HCT116 (cell line): ENCODE results near the gene MSMO1. TPM values are rescaled to one million over a fixed set of nuclear protein-coding genes. Genes with fewer than 3 reads are reported as not detected.

Experiments
- ATAC-seq: fragments of 200-7000 bp; cut with Tn5 transposase; 2 replicates; pipeline ENCODE4 v1.9.1; 2020; ENCODE audit warnings: mild to moderate bottlenecking, moderate library complexity
- BruUV-seq: library from RNA; stranded (reverse); fragments of 400-500 nt; replicated peaks from 2 replicates; lab custom pipeline; 2021; lab: Mats Ljungman, UMichigan
- CTCF ChIA-PET: fragments of 300-600 bp; sonication (Branson Sonifier 250); formaldehyde crosslinking; loops from one replicate; lab custom pipeline; 2021; ENCODE audit warnings: antibody characterized with exemption; lab: Charles Lee
- POLR2A ChIA-PET: fragments of 300-600, 350-600 bp; sonication (Branson Sonifier 250); formaldehyde crosslinking; loops from one replicate; lab custom pipeline; 2021; ENCODE audit warnings: antibody characterized with exemption; lab: Charles Lee
- RAD21 ChIA-PET, 2 experiments: fragments of 300-600 bp; sonication (Branson Sonifier 250); formaldehyde crosslinking; loops; one replicate each; lab custom pipeline; 2023; ENCODE audit warnings: low total read pairs in 2 of 2; ENCODE audit not compliant: uncharacterized antibody in 2 of 2, unreplicated experiment in 2 of 2, low non-redundant PET in 1 of 2; lab: Charles Lee
- DNase-seq: peaks from one replicate; pipeline ENCODE4 v3.0.0-alpha.2; 2010; ENCODE audit warnings: low read depth, low spot score
- H2AFZ ChIP-seq: fragments of 200-600 bp; shearing (Covaris generic), sonication (generic); 2 replicates; pipeline ENCODE4 v1.6.1; 2017; ENCODE audit warnings: low read depth, mixed run types, mixed read lengths, antibody characterized with exemption, low read length; ENCODE audit not compliant: poor library complexity, severe bottlenecking
- H3K27ac ChIP-seq: 2 replicates; pipeline ENCODE4 v1.5.1; 2012; ENCODE audit warnings: low read depth, low read length
- H3K27me3 ChIP-seq: fragments of 200-600 bp; sonication (generic); 2 replicates; pipeline ENCODE4 v1.6.1; 2016; ENCODE audit warnings: mixed run types, low read length, mixed read lengths; ENCODE audit not compliant: insufficient read depth
- H3K36me3 ChIP-seq, 2 experiments: fragments of 200-500 bp in 1 of 2; fragments of 200-600 bp in 1 of 2; sonication (Bioruptor generic) in 1 of 2; sonication (generic) in 1 of 2; 2 replicates each; pipeline versions ENCODE4 v1.5.1 to v1.6.1; 2014 to 2016; ENCODE audit warnings: low read length in 2 of 2, inconsistent platforms in 1 of 2, mixed read lengths in 1 of 2, mixed run types in 1 of 2; ENCODE audit not compliant: insufficient read depth in 2 of 2, control insufficient read depth in 1 of 2
- H3K4me1 ChIP-seq, 2 experiments: fragments of 200-600 bp in 1 of 2; sonication (generic) in 1 of 2; 2 replicates each; pipeline versions ENCODE4 v1.5.1 to v1.6.1; 2012 to 2017; ENCODE audit warnings: low read length in 2 of 2, inconsistent platforms in 1 of 2, mild to moderate bottlenecking in 1 of 2, mixed read lengths in 1 of 2, mixed run types in 1 of 2, moderate library complexity in 1 of 2; ENCODE audit not compliant: insufficient read depth in 2 of 2, control insufficient read depth in 1 of 2
- H3K4me2 ChIP-seq: fragments of 200-600 bp; sonication (generic); 2 replicates; pipeline ENCODE4 v1.6.1; 2017; ENCODE audit warnings: mixed run types, low read length, mixed read lengths
- H3K4me3 ChIP-seq, 2 experiments: fragments of 200-600 bp in 1 of 2; sonication (generic) in 1 of 2; replicated peaks in 1 of 2; 2 replicates each; pipeline ENCODE4 v1.5.1; 2011 to 2016; ENCODE audit warnings: low read length in 2 of 2, control low read depth in 1 of 2, low read depth in 1 of 2, mild to moderate bottlenecking in 1 of 2, mixed read lengths in 1 of 2, mixed run types in 1 of 2
- H3K79me2 ChIP-seq: fragments of 200-600 bp; sonication (generic); 2 replicates; pipeline ENCODE4 v1.6.1; 2017; ENCODE audit warnings: mild to moderate bottlenecking, mixed run types, low read length, moderate library complexity, mixed read lengths; ENCODE audit not compliant: insufficient read depth
- H3K9ac ChIP-seq: fragments of 200-600 bp; sonication (generic); 2 replicates; pipeline ENCODE4 v1.6.1; 2016; ENCODE audit warnings: low read length, mixed read lengths
- H3K9me2 ChIP-seq: fragments of 200-600 bp; sonication (generic), shearing (Covaris generic); 2 replicates; pipeline ENCODE4 v1.6.1; 2017; ENCODE audit warnings: mixed run types, mild to moderate bottlenecking, moderate library complexity; ENCODE audit not compliant: insufficient read depth
- H3K9me3 ChIP-seq, 2 experiments: fragments of 200-500 bp in 1 of 2; fragments of 200-600 bp in 1 of 2; sonication (Bioruptor generic) in 1 of 2; sonication (generic) in 1 of 2; 2 replicates each; pipeline ENCODE4 v1.6.1; 2014 to 2017; ENCODE audit warnings: low read length in 2 of 2, mixed read lengths in 2 of 2, inconsistent platforms in 1 of 2, low read depth in 1 of 2, mild to moderate bottlenecking in 1 of 2, mixed run types in 1 of 2, moderate library complexity in 1 of 2; ENCODE audit not compliant: control insufficient read depth in 1 of 2, insufficient read depth in 1 of 2
- H4K20me1 ChIP-seq: fragments of 200-600 bp; sonication (generic), shearing (Covaris generic); 2 replicates; pipeline ENCODE4 v1.6.1; 2017; ENCODE audit warnings: mixed run types, mild to moderate bottlenecking, moderate library complexity; ENCODE audit not compliant: insufficient read depth
- CBX3 ChIP-seq: IDR thresholded peaks from 2 replicates; pipeline ENCODE4 v1.6.1; 2012; ENCODE audit warnings: low read depth
- CEBPB ChIP-seq: IDR thresholded peaks from 2 replicates; pipeline ENCODE4 v1.6.1; 2012; ENCODE audit warnings: low read depth
- EGR1 ChIP-seq: IDR thresholded peaks from 2 replicates; pipeline ENCODE4 v1.6.1; 2012; ENCODE audit warnings: low read depth
- ELF1 ChIP-seq: IDR thresholded peaks from 2 replicates; pipeline ENCODE4 v1.6.1; 2012; ENCODE audit warnings: low read depth, borderline replicate concordance
- EZH2 ChIP-seq: fragments of 200-600 bp; sonication (generic); IDR thresholded peaks from 2 replicates; pipeline ENCODE4 v1.6.1; 2017; ENCODE audit warnings: antibody characterized with exemption, mixed run types
- EZH2phosphoT487 ChIP-seq: fragments of 200-600 bp; IDR thresholded peaks from 2 replicates; pipeline ENCODE4 v1.6.1; 2018; ENCODE audit warnings: antibody characterized with exemption, borderline replicate concordance
- POLR2A ChIP-seq: IDR thresholded peaks from 2 replicates; pipeline ENCODE4 v1.7.0; 2011; ENCODE audit warnings: borderline replicate concordance; ENCODE audit not compliant: insufficient read depth, insufficient read length; ENCODE audit errors: extremely low read depth
- RAD21 ChIP-seq: IDR thresholded peaks from 2 replicates; pipeline ENCODE4 v1.6.1; 2012; ENCODE audit warnings: low read depth, mild to moderate bottlenecking
- SIN3A ChIP-seq: IDR thresholded peaks from 2 replicates; pipeline ENCODE4 v1.6.1; 2012; ENCODE audit warnings: low read depth
- SRF ChIP-seq: IDR thresholded peaks from 2 replicates; pipeline ENCODE4 v1.6.1; 2012; ENCODE audit warnings: low read depth
- TCF7L2 ChIP-seq: IDR thresholded peaks from 2 replicates; pipeline ENCODE4 v1.7.0; 2011; ENCODE audit warnings: borderline replicate concordance, inconsistent platforms; ENCODE audit not compliant: insufficient read depth, insufficient read length; ENCODE audit errors: extremely low read depth
- YY1 ChIP-seq: IDR thresholded peaks from 2 replicates; pipeline ENCODE4 v1.6.1; 2011; ENCODE audit warnings: low read length, low read depth, moderate library complexity, mild to moderate bottlenecking; ENCODE audit not compliant: insufficient replicate concordance; ENCODE audit errors: extremely low read depth
- ZFX ChIP-seq: fragments of 450-650 bp; IDR thresholded peaks from 2 replicates; pipeline ENCODE4 v1.6.1; 2017
- intact Hi-C: fragments of 100-400 bp; cut with micrococcal nuclease; formaldehyde crosslinking; loops from 2 replicates; pipeline ENCODE4 v1.10.0; 2022
- total RNA-seq: library from RNA; stranded (reverse); gene quantifications from one replicate; pipeline ENCODE4 v1.2.1, GENCODE V29; 2021; ENCODE audit not compliant: unreplicated experiment
- TF ChIP-seq, protein P1 (sequence below): IDR thresholded peaks from 2 replicates; pipeline ENCODE4 v1.6.1; 2012
- TF ChIP-seq, protein P2 (sequence below): IDR thresholded peaks from 2 replicates; pipeline ENCODE4 v1.6.1; 2011; ENCODE audit warnings: mild to moderate bottlenecking, low read length, moderate library complexity; ENCODE audit not compliant: insufficient replicate concordance; ENCODE audit errors: extremely low read depth

MSMO1 gene
- total RNA-seq, 1 experiment from 2014 or later, result 54.5 TPM

DNA sequence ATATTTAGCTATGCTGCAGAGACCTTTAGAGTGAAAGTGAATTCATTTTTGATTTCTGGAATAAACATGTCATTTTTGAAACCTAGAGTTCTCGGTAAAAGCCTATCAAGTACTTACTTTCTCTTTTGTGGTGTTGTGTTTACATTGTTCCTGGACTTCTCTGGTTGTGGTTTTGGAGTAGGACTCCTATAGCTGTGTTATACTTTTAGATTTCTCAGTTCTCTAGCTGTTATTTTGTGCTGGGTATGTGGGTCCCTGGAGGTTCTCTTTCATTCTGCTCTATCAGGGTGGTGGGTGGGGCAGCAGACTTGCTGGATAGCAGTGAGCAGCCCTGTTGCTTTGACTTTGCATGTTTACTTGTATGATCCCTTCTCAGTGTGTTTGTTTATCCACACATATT, 25.6 kb upstream of the MSMO1 start:
- H3K9ac ChIP-seq, result no peak overlapping the region
- no peak overlapping the region for H3K4me2 ChIP-seq
- H4K20me1 ChIP-seq, result peaks cover 3% of the 10 kb centered on the region; the same call in 1 of the 2 replicates
- H3K9me3 ChIP-seq, result no peaks in the 10 kb centered on the region
- H3K4me1 ChIP-seq, result no peaks in the 10 kb centered on the region
- POLR2A ChIA-PET, result no interaction called here
- intact Hi-C loops, result no loop called here
- CTCF ChIA-PET, result no interaction called here
- no TSS peak for BruUV-seq
- no peak overlapping the region for H3K27ac ChIP-seq
- H2AFZ ChIP-seq, result no peak overlapping the region
- no peaks in the 10 kb centered on the region for H3K79me2 ChIP-seq
- H3K4me3 ChIP-seq, result no peak overlapping the region
- H3K36me3 ChIP-seq, result peaks cover 0 to 9% of the 10 kb centered on the region in 2 experiments; a peak in 1 of 4 replicates
- RAD21 ChIA-PET, result no interaction called here
- H3K27me3 ChIP-seq, result no peaks in the 10 kb centered on the region
- no peaks in the 10 kb centered on the region for H3K9me2 ChIP-seq
- DNase-seq, result no peak
- TF ChIP-seq CEBPB (no peak), TCF7L2 (no peak), CBX3 (no peak), EGR1 (no peak), YY1 (no peak), RAD21 (no peak), SRF (no peak), SIN3A (no peak), EZH2 (no peak), ELF1 (no peak), ZFX (no peak), EZH2phosphoT487 (no peak), POLR2A (no peak)
- TF ChIP-seq, protein P1, sequence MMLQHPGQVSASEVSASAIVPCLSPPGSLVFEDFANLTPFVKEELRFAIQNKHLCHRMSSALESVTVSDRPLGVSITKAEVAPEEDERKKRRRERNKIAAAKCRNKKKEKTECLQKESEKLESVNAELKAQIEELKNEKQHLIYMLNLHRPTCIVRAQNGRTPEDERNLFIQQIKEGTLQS, result no peak
- TF ChIP-seq, protein P2, sequence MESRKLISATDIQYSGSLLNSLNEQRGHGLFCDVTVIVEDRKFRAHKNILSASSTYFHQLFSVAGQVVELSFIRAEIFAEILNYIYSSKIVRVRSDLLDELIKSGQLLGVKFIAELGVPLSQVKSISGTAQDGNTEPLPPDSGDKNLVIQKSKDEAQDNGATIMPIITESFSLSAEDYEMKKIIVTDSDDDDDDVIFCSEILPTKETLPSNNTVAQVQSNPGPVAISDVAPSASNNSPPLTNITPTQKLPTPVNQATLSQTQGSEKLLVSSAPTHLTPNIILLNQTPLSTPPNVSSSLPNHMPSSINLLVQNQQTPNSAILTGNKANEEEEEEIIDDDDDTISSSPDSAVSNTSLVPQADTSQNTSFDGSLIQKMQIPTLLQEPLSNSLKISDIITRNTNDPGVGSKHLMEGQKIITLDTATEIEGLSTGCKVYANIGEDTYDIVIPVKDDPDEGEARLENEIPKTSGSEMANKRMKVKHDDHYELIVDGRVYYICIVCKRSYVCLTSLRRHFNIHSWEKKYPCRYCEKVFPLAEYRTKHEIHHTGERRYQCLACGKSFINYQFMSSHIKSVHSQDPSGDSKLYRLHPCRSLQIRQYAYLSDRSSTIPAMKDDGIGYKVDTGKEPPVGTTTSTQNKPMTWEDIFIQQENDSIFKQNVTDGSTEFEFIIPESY, result no peak
- no peak for ATAC-seq
